Liver (tissue), 9 donors: ENCODE results near the gene RSPRY1. TPM values are rescaled to one million over a fixed set of nuclear protein-coding genes. Genes with fewer than 3 reads are reported as not detected.

Source experiments
- DNase-seq: peaks from one replicate; pipeline ENCODE4 v3.0.0-alpha.2; 2017; ENCODE audit warnings: low spot score
- H3K27ac ChIP-seq, 2 donors: one replicate each; pipeline ENCODE4 v1.7.0; 2013; ENCODE audit warnings: inconsistent platforms in 2 of 2, low read length in 2 of 2, control low read depth in 1 of 2, low read depth in 1 of 2, mild to moderate bottlenecking in 1 of 2
- H3K27me3 ChIP-seq, 4 donors: one replicate each; pipeline versions ENCODE4 v1.6.1 to v1.7.0; 2013; ENCODE audit warnings: low read length in 3 of 4, inconsistent platforms in 1 of 4, mild to moderate bottlenecking in 1 of 4, moderate library complexity in 1 of 4; ENCODE audit not compliant: control insufficient read depth in 4 of 4, insufficient read depth in 4 of 4
- H3K36me3 ChIP-seq, 4 donors: one replicate each; pipeline versions ENCODE4 v1.6.1 to v1.7.0; 2013; ENCODE audit warnings: low read length in 3 of 4, mild to moderate bottlenecking in 3 of 4, low read depth in 1 of 4, moderate library complexity in 1 of 4; ENCODE audit not compliant: control insufficient read depth in 4 of 4, insufficient read depth in 3 of 4
- H3K4me1 ChIP-seq, 4 donors: one replicate each; pipeline versions ENCODE4 v1.6.1 to v1.7.0; 2013; ENCODE audit warnings: low read length in 3 of 4, mild to moderate bottlenecking in 3 of 4, moderate library complexity in 1 of 4; ENCODE audit not compliant: control insufficient read depth in 4 of 4, insufficient read depth in 4 of 4
- H3K4me3 ChIP-seq, 3 donors: one replicate each; pipeline versions ENCODE4 v1.6.1 to v1.7.0; 2013; ENCODE audit warnings: low read length in 3 of 3, control low read depth in 1 of 3, low read depth in 1 of 3, mild to moderate bottlenecking in 1 of 3
- H3K9ac ChIP-seq, 2 donors: one replicate each; pipeline ENCODE4 v1.7.0; 2013; ENCODE audit warnings: low read length in 2 of 2, mild to moderate bottlenecking in 2 of 2, moderate library complexity in 2 of 2, control low read depth in 1 of 2, low read depth in 1 of 2
- H3K9me3 ChIP-seq, 4 donors: one replicate each; pipeline versions ENCODE4 v1.6.1 to v1.7.0; 2013; ENCODE audit warnings: low read length in 3 of 4; ENCODE audit not compliant: control insufficient read depth in 4 of 4
- ATF3 ChIP-seq: IDR thresholded peaks from 2 replicates; pipeline ENCODE4 v1.6.1; 2016; ENCODE audit warnings: antibody characterized with exemption
- CTCF ChIP-seq: fragments of 150-350 bp; IDR thresholded peaks from 2 replicates; pipeline ENCODE4 v1.5.1; 2017; ENCODE audit warnings: improper control_type of control experiment, low read depth, low read length; ENCODE audit not compliant: missing input control
- EGR1 ChIP-seq, 2 donors: IDR thresholded peaks; 2 replicates each; pipeline ENCODE4 v1.6.1; 2016 to 2018; ENCODE audit warnings: antibody characterized with exemption in 2 of 2, low read depth in 2 of 2
- FOXA1 ChIP-seq: IDR thresholded peaks from 2 replicates; pipeline ENCODE4 v1.6.1; 2016; ENCODE audit warnings: antibody characterized with exemption
- FOXA2 ChIP-seq: IDR thresholded peaks from 2 replicates; pipeline ENCODE4 v1.6.1; 2016; ENCODE audit warnings: antibody characterized with exemption
- GABPA ChIP-seq, 2 donors: IDR thresholded peaks in 1 of 2; conservative IDR thresholded peaks in 1 of 2; 2 replicates each; pipeline ENCODE4 v1.6.1; 2016; ENCODE audit warnings: antibody characterized with exemption in 2 of 2, mild to moderate bottlenecking in 1 of 2, moderate library complexity in 1 of 2
- HNF4A ChIP-seq, 2 donors: conservative IDR thresholded peaks; 2 replicates each; pipeline ENCODE4 v1.6.1; 2016; ENCODE audit warnings: antibody characterized with exemption in 2 of 2, mild to moderate bottlenecking in 2 of 2
- HNF4G ChIP-seq: IDR thresholded peaks from 2 replicates; pipeline ENCODE4 v1.6.1; 2016; ENCODE audit warnings: antibody characterized with exemption
- JUND ChIP-seq, 2 donors: IDR thresholded peaks; 2 replicates each; pipeline ENCODE4 v1.6.1; 2016; ENCODE audit warnings: antibody characterized with exemption in 2 of 2
- NR2F2 ChIP-seq: IDR thresholded peaks from 2 replicates; pipeline ENCODE4 v1.6.1; 2016; ENCODE audit warnings: antibody characterized with exemption
- RAD21 ChIP-seq, 2 donors: IDR thresholded peaks; 2 replicates each; pipeline ENCODE4 v1.6.1; 2016; ENCODE audit warnings: antibody characterized with exemption in 2 of 2, mild to moderate bottlenecking in 2 of 2
- RXRA ChIP-seq, 2 donors: IDR thresholded peaks; 2 replicates each; pipeline ENCODE4 v1.6.1; 2017 to 2018; ENCODE audit warnings: antibody characterized with exemption in 2 of 2, mild to moderate bottlenecking in 1 of 2
- SP1 ChIP-seq: IDR thresholded peaks from 2 replicates; pipeline ENCODE4 v1.6.1; 2018; ENCODE audit warnings: antibody characterized with exemption, mild to moderate bottlenecking
- TAF1 ChIP-seq: conservative IDR thresholded peaks from 2 replicates; pipeline ENCODE4 v1.6.1; 2016; ENCODE audit warnings: antibody characterized with exemption, mild to moderate bottlenecking
- YY1 ChIP-seq: IDR thresholded peaks from 2 replicates; pipeline ENCODE4 v1.6.1; 2016; ENCODE audit warnings: antibody characterized with exemption, mild to moderate bottlenecking
- ZBTB33 ChIP-seq: IDR thresholded peaks from 2 replicates; pipeline ENCODE4 v1.6.1; 2016; ENCODE audit warnings: antibody characterized with exemption
- WGBS: extraction: QIAGEN DNeasy Blood & Tissue Kit; methylation state at CpG from one replicate; pipeline ENCODE4 v1.1.7; 2013; 5-methylcytosine and 5-hydroxymethylcytosine counted together
- polyA plus RNA-seq, 2 donors: library from polyadenylated mRNA; stranded (reverse) in 1 of 2; unstranded in 1 of 2; fragments of 200-250 nt in 1 of 2; fragments of >200 nt in 1 of 2; fragmentation: Nextera tagmentation in 1 of 2; extraction: Ambion mirVana in 1 of 2; gene quantifications; one replicate each; pipeline versions ENCODE4 v1.2.1 to v1.2.3, GENCODE V29; 2013 to 2015
- total RNA-seq, 2 donors: library from RNA; depleted of rRNA; stranded (reverse); fragments of >200 nt; gene quantifications; one replicate each; pipeline ENCODE4 v1.2.3, GENCODE V29; 2014
- TF ChIP-seq, protein P1 (sequence below): IDR thresholded peaks from 2 replicates; pipeline ENCODE4 v1.6.1; 2016; ENCODE audit warnings: antibody characterized with exemption
- TF ChIP-seq, protein P2 (sequence below): IDR thresholded peaks from 2 replicates; pipeline ENCODE4 v1.6.1; 2016; ENCODE audit warnings: antibody characterized with exemption, mild to moderate bottlenecking
- donor health status: healthy.
- donor health status: healthy.
- donor health status: healthy.
- donor health status: healthy.
- donor health status: healthy.

RSPRY1 gene
- total and polyA plus RNA-seq, 4 donors = 10.9 to 27.6 (median 20.2) TPM

DNA sequence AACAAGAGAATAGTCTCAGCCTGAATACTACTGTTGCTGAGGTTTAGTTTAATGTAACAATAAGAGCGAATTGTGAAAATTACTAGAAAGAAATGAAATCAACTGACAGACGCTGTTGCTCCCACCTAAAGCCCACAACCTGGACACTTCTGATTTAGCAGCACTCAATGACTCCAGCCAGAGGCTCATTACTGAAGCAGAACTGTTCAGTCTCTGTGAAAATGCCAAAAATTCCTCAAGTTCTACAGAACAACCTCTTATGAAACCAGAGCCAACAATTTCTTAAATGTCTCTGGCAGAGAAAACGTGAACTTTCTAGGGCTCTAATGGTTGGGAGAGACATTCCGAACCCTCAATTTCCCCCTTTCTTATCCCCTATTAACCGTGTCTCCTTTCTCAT is 10.2 kb upstream of the RSPRY1 start:
- Histone ChIP-seq H3K27ac (no peak overlapping the region), H3K4me3 (no peak overlapping the region), H3K9ac (no peak overlapping the region), H3K4me1 (peaks cover 0 to 6% (median 4%) of the 10 kb centered on the region in 4 donors), H3K27me3 (no peaks in the 10 kb centered on the region), H3K9me3 (no peaks in the 10 kb centered on the region), H3K36me3 (peaks cover 2 to 18% (median 15%) of the 10 kb centered on the region in 4 donors)
- TF ChIP-seq FOXA2 (no peak), GABPA (IDR thresholded peaks at IDR 0.05 in 1 of 2, conservative IDR thresholded peaks at IDR 0.05 in 1 of 2) (no peak), YY1 (no peak), HNF4G (no peak), ATF3 (no peak), ZBTB33 (no peak), TAF1 (no peak), RXRA (IDR thresholded peaks at IDR 0.05) (no peak), FOXA1 (no peak), HNF4A (conservative IDR thresholded peaks at IDR 0.05) (no peak), JUND (IDR thresholded peaks at IDR 0.05) (no peak)
- TF ChIP-seq, protein P1, sequence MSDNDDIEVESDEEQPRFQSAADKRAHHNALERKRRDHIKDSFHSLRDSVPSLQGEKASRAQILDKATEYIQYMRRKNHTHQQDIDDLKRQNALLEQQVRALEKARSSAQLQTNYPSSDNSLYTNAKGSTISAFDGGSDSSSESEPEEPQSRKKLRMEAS = no peak
- no peak for DNase-seq
- 88% methylated on average over 5 of the region's 5 CpGs for WGBS

DNA sequence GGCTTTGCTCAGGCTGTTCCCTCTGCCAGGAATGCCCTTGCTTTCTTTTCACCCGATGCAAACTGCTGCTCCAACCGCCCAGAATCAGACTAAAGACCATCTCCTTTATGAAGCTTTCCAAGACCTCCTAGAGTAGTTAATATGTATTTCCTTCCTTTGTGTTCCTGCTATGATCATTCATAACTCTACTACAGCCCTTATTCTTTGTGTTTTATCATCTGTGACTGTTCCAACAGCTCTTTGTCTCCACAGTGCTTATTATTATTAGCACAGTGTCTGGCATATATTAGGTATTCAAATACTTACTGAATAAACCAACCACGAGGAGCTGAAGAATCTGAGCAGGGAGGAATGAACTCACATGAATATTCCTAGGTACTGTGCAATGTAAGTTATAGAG is 7.9 kb upstream of the RSPRY1 start:
- Histone ChIP-seq H3K9ac (no peak overlapping the region), H3K27ac (no peak overlapping the region), H3K36me3 (no peaks in the 10 kb centered on the region), H3K4me3 (no peak overlapping the region), H3K9me3 (no peaks in the 10 kb centered on the region), H3K4me1 (peaks cover 0 to 6% (median 4%) of the 10 kb centered on the region in 4 donors), H3K27me3 (no peaks in the 10 kb centered on the region)
- no peak for DNase-seq
- TF ChIP-seq GABPA (IDR thresholded peaks at IDR 0.05 in 1 of 2, conservative IDR thresholded peaks at IDR 0.05 in 1 of 2) (no peak), TAF1 (no peak), HNF4G (no peak), FOXA1 (no peak), RAD21 (IDR thresholded peaks at IDR 0.05) (no peak), JUND (IDR thresholded peaks at IDR 0.05) (no peak), RXRA (IDR thresholded peaks at IDR 0.05) (no peak), FOXA2 (no peak), SP1 (no peak), CTCF (no peak), HNF4A (conservative IDR thresholded peaks at IDR 0.05) (no peak), YY1 (no peak), ATF3 (no peak), NR2F2 (no peak), ZBTB33 (no peak), EGR1 (IDR thresholded peaks at IDR 0.05; ENCODE audit: low read depth in 2 of 2) (no peak)
- TF ChIP-seq, protein P1 = no peak
- TF ChIP-seq, protein P2, sequence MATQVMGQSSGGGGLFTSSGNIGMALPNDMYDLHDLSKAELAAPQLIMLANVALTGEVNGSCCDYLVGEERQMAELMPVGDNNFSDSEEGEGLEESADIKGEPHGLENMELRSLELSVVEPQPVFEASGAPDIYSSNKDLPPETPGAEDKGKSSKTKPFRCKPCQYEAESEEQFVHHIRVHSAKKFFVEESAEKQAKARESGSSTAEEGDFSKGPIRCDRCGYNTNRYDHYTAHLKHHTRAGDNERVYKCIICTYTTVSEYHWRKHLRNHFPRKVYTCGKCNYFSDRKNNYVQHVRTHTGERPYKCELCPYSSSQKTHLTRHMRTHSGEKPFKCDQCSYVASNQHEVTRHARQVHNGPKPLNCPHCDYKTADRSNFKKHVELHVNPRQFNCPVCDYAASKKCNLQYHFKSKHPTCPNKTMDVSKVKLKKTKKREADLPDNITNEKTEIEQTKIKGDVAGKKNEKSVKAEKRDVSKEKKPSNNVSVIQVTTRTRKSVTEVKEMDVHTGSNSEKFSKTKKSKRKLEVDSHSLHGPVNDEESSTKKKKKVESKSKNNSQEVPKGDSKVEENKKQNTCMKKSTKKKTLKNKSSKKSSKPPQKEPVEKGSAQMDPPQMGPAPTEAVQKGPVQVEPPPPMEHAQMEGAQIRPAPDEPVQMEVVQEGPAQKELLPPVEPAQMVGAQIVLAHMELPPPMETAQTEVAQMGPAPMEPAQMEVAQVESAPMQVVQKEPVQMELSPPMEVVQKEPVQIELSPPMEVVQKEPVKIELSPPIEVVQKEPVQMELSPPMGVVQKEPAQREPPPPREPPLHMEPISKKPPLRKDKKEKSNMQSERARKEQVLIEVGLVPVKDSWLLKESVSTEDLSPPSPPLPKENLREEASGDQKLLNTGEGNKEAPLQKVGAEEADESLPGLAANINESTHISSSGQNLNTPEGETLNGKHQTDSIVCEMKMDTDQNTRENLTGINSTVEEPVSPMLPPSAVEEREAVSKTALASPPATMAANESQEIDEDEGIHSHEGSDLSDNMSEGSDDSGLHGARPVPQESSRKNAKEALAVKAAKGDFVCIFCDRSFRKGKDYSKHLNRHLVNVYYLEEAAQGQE = no peak
- WGBS = 77% methylated on average over 3 of the region's 3 CpGs
